HAP-1 (cell line): ENCODE measurements around the gene BTBD2.
A peak's percentile ranks its signal among the peaks of the same experiment; 100 is the strongest.
"Not testable (repeated sequence)": the region's sequence is repeated elsewhere in the genome, so short reads cannot be mapped to it uniquely, and the experiment has no call there.

Source experiments
- DNase-seq, 2 experiments: peaks; one replicate each; pipeline ENCODE4 v3.0.0-alpha.2; 2016 to 2020; ENCODE audit warnings: low spot score in 2 of 2
- H3K27me3 ChIP-seq: fragments of 250-450 bp; sonication (Bioruptor Pico); 2 replicates; pipeline ENCODE4 v1.5.1; 2020; ENCODE audit warnings: low read depth, mild to moderate bottlenecking, moderate library complexity
- H3K36me3 ChIP-seq: fragments of 250-450 bp; sonication (Bioruptor Pico); replicated peaks from 2 replicates; pipeline ENCODE4 v1.5.1; 2020; ENCODE audit warnings: mild to moderate bottlenecking
- H3K4me1 ChIP-seq: fragments of 250-450 bp; sonication (Bioruptor Pico); 2 replicates; pipeline ENCODE4 v1.5.1; 2020; ENCODE audit warnings: mild to moderate bottlenecking
- H3K4me3 ChIP-seq: fragments of 250-450 bp; sonication (Bioruptor Pico); 2 replicates; pipeline ENCODE4 v1.5.1; 2020; ENCODE audit warnings: mild to moderate bottlenecking, moderate library complexity
- H3K9me3 ChIP-seq: fragments of 250-450 bp; sonication (Bioruptor Pico); 2 replicates; pipeline ENCODE4 v1.5.1; 2020; ENCODE audit warnings: mild to moderate bottlenecking, moderate library complexity
- in situ Hi-C: fragments of 300-500 bp; cut with MboI; formaldehyde crosslinking; loops from 3 replicates; pipeline ENCODE4 v1.14.3; 2020; ENCODE audit warnings: low sequenced_read_pairs, inconsistent platforms, mixed read lengths

The BTBD2 gene

GRCh38 chr19:1998712-1999708, 16.5 kb downstream of the BTBD2 start:
- no peak for DNase-seq
- in situ Hi-C loops = no loop called here
- H3K36me3 ChIP-seq = peaks cover 45% of the 10 kb centered on the region

GRCh38 chr19:1997353-1998233, 17.9 kb downstream of the BTBD2 start:
- Histone ChIP-seq H3K4me3 (no peak overlapping the region), H3K4me1 (no peaks in the 10 kb centered on the region), H3K36me3 (peaks cover 46% of the 10 kb centered on the region), H3K9me3 (no peaks in the 10 kb centered on the region), H3K27me3 (no peaks in the 10 kb centered on the region)
- in situ Hi-C loops = no loop called here
- no peak for DNase-seq

More at GRCh38 chr19:1998712-1999708, 16.5 kb downstream of the BTBD2 start:
- Histone ChIP-seq H3K4me1 (no peaks in the 10 kb centered on the region), H3K9me3 (no peaks in the 10 kb centered on the region), H3K27me3 (no peaks in the 10 kb centered on the region), H3K4me3 (no peak overlapping the region)

GRCh38 chr19:1992759-1993260, 22.7 kb downstream of the BTBD2 start:
- no peaks in the 10 kb centered on the region for H3K27me3 ChIP-seq
- no peaks in the 10 kb centered on the region for H3K4me1 ChIP-seq
- in situ Hi-C loops = no loop called here
- peak in 1 of 2 experiments; percentile 52 for DNase-seq
- H3K4me3 ChIP-seq = no peak overlapping the region
- H3K36me3 ChIP-seq = peaks cover 67% of the 10 kb centered on the region
- no peaks in the 10 kb centered on the region for H3K9me3 ChIP-seq

- DNase-seq = no peak
- no peaks in the 10 kb centered on the region for H3K9me3 ChIP-seq
- in situ Hi-C loops = no loop called here
- no peaks in the 10 kb centered on the region for H3K4me1 ChIP-seq
- no peaks in the 10 kb centered on the region for H3K27me3 ChIP-seq
- no peak overlapping the region for H3K4me3 ChIP-seq
- peaks cover 66% of the 10 kb centered on the region for H3K36me3 ChIP-seq
Measured at GRCh38 chr19:1991018-1991913, 24.2 kb downstream of the BTBD2 start.

- in situ Hi-C loops = no loop called here
- no peak for DNase-seq
- H3K4me3 ChIP-seq = no peak overlapping the region
- peaks cover 70% of the 10 kb centered on the region for H3K36me3 ChIP-seq
- H3K9me3 ChIP-seq = no peaks in the 10 kb centered on the region
- no peaks in the 10 kb centered on the region for H3K27me3 ChIP-seq
- H3K4me1 ChIP-seq = no peaks in the 10 kb centered on the region
Measured at GRCh38 chr19:1990230-1991017, 25.1 kb downstream of the BTBD2 start.

- DNase-seq = no peak
- Histone ChIP-seq H3K4me1 (no peaks in the 10 kb centered on the region), H3K36me3 (peaks cover 73% of the 10 kb centered on the region), H3K27me3 (no peaks in the 10 kb centered on the region), H3K4me3 (no peak overlapping the region), H3K9me3 (no peaks in the 10 kb centered on the region)
- in situ Hi-C loops = no loop called here
Measured at GRCh38 chr19:1989513-1990229, 25.8 kb downstream of the BTBD2 start.

GRCh38 chr19:1988464-1988863, 27.1 kb downstream of the BTBD2 start:
- H3K27me3 ChIP-seq, in situ Hi-C loops, DNase-seq, H3K4me1 ChIP-seq, H3K9me3 ChIP-seq, H3K4me3 ChIP-seq: not testable (repeated sequence)
- H3K36me3 ChIP-seq = peaks cover 71% of the 10 kb centered on the region

- no peak for DNase-seq
- Histone ChIP-seq H3K9me3 (no peaks in the 10 kb centered on the region), H3K4me3 (no peak overlapping the region), H3K36me3 (peaks cover 68% of the 10 kb centered on the region), H3K4me1 (no peaks in the 10 kb centered on the region), H3K27me3 (no peaks in the 10 kb centered on the region)
- in situ Hi-C loops = no loop called here
Measured at GRCh38 chr19:1987197-1988187, 28.0 kb downstream of the BTBD2 start.

GRCh38 chr19:1986357-1987162, 29.0 kb downstream of the BTBD2 start:
- H3K36me3 ChIP-seq = peaks cover 68% of the 10 kb centered on the region
- H3K4me1 ChIP-seq = no peaks in the 10 kb centered on the region
- no peak overlapping the region for H3K4me3 ChIP-seq
- DNase-seq = no peak
- in situ Hi-C loops = no loop called here
- no peaks in the 10 kb centered on the region for H3K9me3 ChIP-seq
- H3K27me3 ChIP-seq = no peaks in the 10 kb centered on the region

GRCh38 chr19:1985588-1986356, 29.7 kb downstream of the BTBD2 start:
- no peak for DNase-seq
- in situ Hi-C loops = no loop called here
- Histone ChIP-seq H3K4me1 (no peaks in the 10 kb centered on the region), H3K36me3 (peaks cover 67% of the 10 kb centered on the region), H3K9me3 (no peaks in the 10 kb centered on the region), H3K4me3 (no peak overlapping the region), H3K27me3 (no peaks in the 10 kb centered on the region)
